HepG2 (cell line): ENCODE results near the gene PARN. TPM values are rescaled to one million over a fixed set of nuclear protein-coding genes. Genes with fewer than 3 reads are reported as not detected.
A peak's percentile ranks its signal among the peaks of the same experiment; 100 is the strongest.

ENCODE experiments used
- ATAC-seq: fragments of 200-7000 bp; cut with Tn5 transposase; 3 replicates; pipeline ENCODE4 v1.9.1; 2020; ENCODE audit warnings: mild to moderate bottlenecking, moderate library complexity
- BruUV-seq: library from RNA; stranded (reverse); fragments of 400-500 nt; replicated peaks from 2 replicates; lab custom pipeline; 2021; lab: Mats Ljungman, UMichigan
- CTCF ChIA-PET: fragments of 300-600 bp; formaldehyde crosslinking; extraction: SDS; loops from one replicate; lab custom pipeline; 2021; ENCODE audit warnings: low total read pairs, inconsistent platforms, low intra/inter-chr PET ratio; lab: Yijun Ruan, JAX
- POLR2A ChIA-PET: fragments of 350-600 bp; sonication (Branson Sonifier 250); formaldehyde crosslinking; loops from one replicate; lab custom pipeline; 2020; ENCODE audit warnings: antibody characterized with exemption, inconsistent platforms; lab: Yijun Ruan, JAX
- DNase-seq: peaks from one replicate; pipeline ENCODE4 v3.0.0-alpha.2; 2015; ENCODE audit warnings: low spot score
- FAIRE-seq: peaks from 3 replicates; lab custom pipeline; 2011; peaks lifted over from hg19 to GRCh38; lab: Jason Lieb, UNC
- H2AFZ ChIP-seq: one replicate; pipeline ENCODE4 v1.6.1; 2011; ENCODE audit warnings: low read length, inconsistent platforms
- H3K27ac ChIP-seq: fragments of 300-600 bp; 3 replicates; pipeline ENCODE4 v1.8.0; 2011; ENCODE audit warnings: mixed run types, mild to moderate bottlenecking, mixed read lengths, low read length, inconsistent platforms; ENCODE audit not compliant: insufficient read depth; ENCODE audit errors: extremely low read length
- H3K27me3 ChIP-seq, 2 experiments: fragments of 200-600 bp in 1 of 2; 2 replicates in 1 of 2; 3 replicates in 1 of 2; pipeline versions ENCODE4 v1.6.0 to v1.8.0; 2011; ENCODE audit warnings: low read length in 2 of 2, mild to moderate bottlenecking in 2 of 2, moderate library complexity in 2 of 2, inconsistent platforms in 1 of 2; ENCODE audit not compliant: insufficient read depth in 2 of 2, control insufficient read depth in 1 of 2
- H3K36me3 ChIP-seq, 2 experiments: fragments of 200-600 bp in 1 of 2; replicated peaks in 1 of 2; 2 replicates in 1 of 2; 3 replicates in 1 of 2; pipeline versions ENCODE4 v1.5.1 to v1.8.0; 2011; ENCODE audit warnings: low read length in 2 of 2, inconsistent platforms in 1 of 2; ENCODE audit not compliant: insufficient read depth in 2 of 2, control insufficient read depth in 1 of 2
- H3K4me1 ChIP-seq: 2 replicates; pipeline ENCODE4 v1.5.1; 2012; ENCODE audit warnings: low read length, inconsistent platforms; ENCODE audit not compliant: insufficient read depth
- H3K4me2 ChIP-seq: 2 replicates; pipeline ENCODE4 v1.6.0; 2011; ENCODE audit warnings: low read depth, low read length, inconsistent platforms
- H3K4me3 ChIP-seq, 3 experiments: fragments of 200-600 bp in 1 of 3; sonication (generic), shearing (Covaris generic) in 1 of 3; replicated peaks in 1 of 3; 2 replicates each; pipeline ENCODE4 v1.5.1; 2011 to 2016; ENCODE audit warnings: low read length in 3 of 3, inconsistent platforms in 2 of 3, low read depth in 2 of 3, mild to moderate bottlenecking in 2 of 3, control low read depth in 1 of 3, mixed read lengths in 1 of 3; ENCODE audit not compliant: insufficient read depth in 1 of 3
- H3K79me2 ChIP-seq: one replicate; pipeline ENCODE4 v1.6.1; 2011; ENCODE audit warnings: low read length, inconsistent platforms; ENCODE audit not compliant: insufficient read depth
- H3K9ac ChIP-seq: 2 replicates; pipeline ENCODE4 v1.6.0; 2011; ENCODE audit warnings: mild to moderate bottlenecking, low read depth, low read length, inconsistent platforms; ENCODE audit not compliant: insufficient read depth
- H3K9me3 ChIP-seq: 2 replicates; pipeline ENCODE4 v1.5.1; 2012; ENCODE audit warnings: mild to moderate bottlenecking, low read length
- H4K20me1 ChIP-seq: 2 replicates; pipeline ENCODE4 v1.6.0; 2011; ENCODE audit warnings: inconsistent platforms, mild to moderate bottlenecking, low read length, moderate library complexity; ENCODE audit not compliant: insufficient read depth
- ARNTL ChIP-seq: sonication (generic); formaldehyde crosslinking; IDR thresholded peaks from 2 replicates; pipeline ENCODE4 v1.4.0; 2020; ENCODE audit warnings: mild to moderate bottlenecking, missing genetic modification reagents
- HDAC1 ChIP-seq: sonication (generic); formaldehyde crosslinking; IDR thresholded peaks from 2 replicates; pipeline ENCODE4 v1.5.1; 2020; ENCODE audit warnings: mild to moderate bottlenecking, missing genetic modification reagents
- ISL2 ChIP-seq: sonication (generic); formaldehyde crosslinking; IDR thresholded peaks from 2 replicates; pipeline ENCODE4 v1.5.0; 2020; ENCODE audit warnings: missing genetic modification reagents
- MXD4 ChIP-seq: IDR thresholded peaks from 2 replicates; pipeline ENCODE4 v1.6.1; 2016; ENCODE audit warnings: mild to moderate bottlenecking, missing biosample characterization, missing genetic modification reagents
- NPAS2 ChIP-seq: sonication (generic); formaldehyde crosslinking; IDR thresholded peaks from 2 replicates; pipeline ENCODE4 v1.8.0; 2022; ENCODE audit warnings: mild to moderate bottlenecking, missing genetic modification reagents, borderline replicate concordance
- PAF1 ChIP-seq: IDR thresholded peaks from 2 replicates; pipeline ENCODE4 v1.6.1; 2016; ENCODE audit warnings: missing genetic modification reagents, missing compliant biosample characterization
- SALL1 ChIP-seq: sonication (generic); formaldehyde crosslinking; IDR thresholded peaks from 2 replicates; pipeline ENCODE4 v1.8.0; 2022; ENCODE audit warnings: mild to moderate bottlenecking, missing genetic modification reagents
- TAF15 ChIP-seq: fragments of 200-400 bp; formaldehyde crosslinking; IDR thresholded peaks from one replicate; pipeline ENCODE4 v1.6.1; 2018; ENCODE audit warnings: mild to moderate bottlenecking, low read depth, low read length; ENCODE audit not compliant: poor library complexity, severe bottlenecking
- TEAD3 ChIP-seq: optimal IDR thresholded peaks from 2 replicates; pipeline ENCODE3; 2016; ENCODE audit warnings: borderline replicate concordance
- ZNF121 ChIP-seq: sonication (generic); formaldehyde crosslinking; IDR thresholded peaks from 2 replicates; pipeline ENCODE4 v1.5.0; 2020; ENCODE audit warnings: mild to moderate bottlenecking, missing genetic modification reagents
- ZNF687 ChIP-seq: sonication (generic); formaldehyde crosslinking; IDR thresholded peaks from 2 replicates; pipeline ENCODE4 v1.5.1; 2020; ENCODE audit warnings: mild to moderate bottlenecking, missing genetic modification reagents, moderate library complexity
- ZNF749 ChIP-seq: sonication (generic); formaldehyde crosslinking; IDR thresholded peaks from 2 replicates; pipeline ENCODE4 v1.8.0; 2022; ENCODE audit warnings: mild to moderate bottlenecking, missing genetic modification reagents, moderate library complexity, borderline replicate concordance
- ZNF766 ChIP-seq: sonication (generic); formaldehyde crosslinking; IDR thresholded peaks from 2 replicates; pipeline ENCODE4 v1.5.0; 2020; ENCODE audit warnings: missing genetic modification reagents, borderline replicate concordance
- ZNF784 ChIP-seq: sonication (generic); formaldehyde crosslinking; IDR thresholded peaks from 2 replicates; pipeline ENCODE4 v1.5.1; 2020; ENCODE audit warnings: missing genetic modification reagents, mild to moderate bottlenecking, borderline replicate concordance
- WGBS: methylation state at CpG from one replicate; pipeline ENCODE4 v1.1.6; 2017; ENCODE audit warnings: low lambda C conversion rate; 5-methylcytosine and 5-hydroxymethylcytosine counted together
- in situ Hi-C: cut with HindIII; loops from 2 replicates; pipeline ENCODE4 v1.10.0; 2017; ENCODE audit warnings: low pct_unique_long_range_greater_than_20kb; ENCODE audit not compliant: extremely low pct_ligation_motif_present
- intact Hi-C: fragments of 100-400 bp; cut with micrococcal nuclease; formaldehyde crosslinking; loops from one replicate; pipeline ENCODE4 v1.10.0; 2022; ENCODE audit not compliant: unreplicated experiment
- polyA plus RNA-seq, 8 experiments: library from polyadenylated mRNA; depleted of rRNA in 3 of 8; stranded (reverse) in 7 of 8; unstranded in 1 of 8; fragments of >200 nt; fragmentation: Illumina TruSeq in 4 of 8; extraction: Trizol in 4 of 8; gene quantifications; 2 replicates each; pipeline versions ENCODE4 v1.2.1 to v1.2.3, GENCODE V29; 2011 to 2016; ENCODE audit warnings: low read depth in 4 of 8, missing spikeins in 1 of 8, mixed read lengths in 1 of 8; ENCODE audit not compliant: insufficient read depth in 1 of 8
- total RNA-seq, 5 experiments: library from RNA; depleted of rRNA; stranded (reverse); fragments of >200 nt; fragmentation: Illumina TruSeq; extraction: Trizol; gene quantifications; 2 replicates each; pipeline ENCODE4 v1.2.3, GENCODE V29; 2016; ENCODE audit warnings: low read depth in 1 of 5

Gene PARN
- total and polyA plus RNA-seq, 2 of the 13 experiments (the other 11 are each of a cell fraction or from before 2014, with no cell fraction given) = 13.3 to 47.6 TPM

DNA sequence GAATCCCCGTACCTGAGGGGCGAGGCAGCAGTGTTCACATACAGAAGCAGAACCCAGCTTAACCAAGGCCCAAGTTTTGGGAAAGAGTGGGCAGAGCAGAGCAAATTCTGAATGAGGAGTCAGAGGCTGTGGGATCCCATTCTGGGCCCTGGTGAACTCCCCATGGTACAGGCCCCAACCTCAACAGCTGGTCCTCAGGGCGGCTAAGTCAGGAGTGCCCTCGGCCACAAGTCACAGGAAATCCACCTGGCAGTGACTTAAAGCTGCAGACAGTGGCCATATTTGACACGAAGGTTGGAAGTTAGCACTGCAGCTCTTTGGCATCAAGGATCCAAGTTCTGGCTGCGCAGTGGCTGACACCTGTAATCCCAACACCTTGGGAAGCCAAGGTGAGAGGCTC lies 237.1 kb downstream of the PARN start:
- CTCF ChIA-PET = no interaction called here
- 83% methylated on average over 6 of the region's 6 CpGs for WGBS
- Histone ChIP-seq H2AFZ (no peak overlapping the region), H4K20me1 (no peaks in the 10 kb centered on the region), H3K4me2 (no peak overlapping the region), H3K9me3 (no peaks in the 10 kb centered on the region), H3K9ac (no peak overlapping the region), H3K27me3 (no peaks in the 10 kb centered on the region), H3K79me2 (no peaks in the 10 kb centered on the region), H3K36me3 (no peaks in the 10 kb centered on the region), H3K4me1 (peaks cover 67% of the 10 kb centered on the region), H3K4me3 (no peak overlapping the region), H3K27ac (no peak overlapping the region)
- ATAC-seq (no peak), DNase-seq (no peak), FAIRE-seq (no peak)
- intact Hi-C loops = no loop called here
- POLR2A ChIA-PET = interaction anchor here (1.1 kb wide), 1 partner anchor 13 kb away, joined by 4 read pairs; no protein-coding TSS in a partner anchor
- no TSS peak for BruUV-seq
- peak; percentile 38; the same call in 1 of the 2 replicates for TF ChIP-seq ZNF784 (CRISPR knock-in tag)
- no peak for TF ChIP-seq MXD4
- TF ChIP-seq PAF1 (CRISPR knock-in tag) = no peak
- no peak for TF ChIP-seq ARNTL (CRISPR knock-in tag)
- TF ChIP-seq ZNF687 (CRISPR knock-in tag) = peak; percentile 50
- no peak for TF ChIP-seq HDAC1 (CRISPR knock-in tag)
- TF ChIP-seq ISL2 = no peak
- no peak for TF ChIP-seq ZNF766 (CRISPR knock-in tag)
- no peak for TF ChIP-seq TAF15
- TF ChIP-seq NPAS2 = no peak
- no peak for TF ChIP-seq ZNF749 (CRISPR knock-in tag)
- TF ChIP-seq SALL1 (CRISPR knock-in tag) = 0 out of 2 replicates have a peak, but pooled peaks have one; percentile 23
- TF ChIP-seq ZNF121 = peak; percentile 45; the same call in 1 of the 2 replicates
- TF ChIP-seq TEAD3 (CRISPR knock-in tag) = no peak
- in situ Hi-C loops = no loop called here
